Calu3 (cell line): ENCODE results near the gene CLDN1. TPM values are rescaled to one million over a fixed set of nuclear protein-coding genes. Genes with fewer than 3 reads are reported as not detected.
"Not testable (repeated sequence)": the region's sequence is repeated elsewhere in the genome, so short reads cannot be mapped to it uniquely, and the experiment has no call there.

Experiments used
- BruUV-seq: library from RNA; stranded (reverse); fragments of 400-500 nt; replicated peaks from 2 replicates; lab custom pipeline; 2021; lab: Mats Ljungman, UMichigan
- CTCF ChIA-PET: fragments of 300-600 bp; sonication (Branson Sonifier 250); formaldehyde crosslinking; loops from one replicate; lab custom pipeline; 2022; ENCODE audit warnings: antibody characterized with exemption; lab: Charles Lee
- DNase-seq: peaks from one replicate; pipeline ENCODE4 v3.0.0; 2022
- H3K27ac Mint-ChIP-seq: one replicate; pipeline ENCODE4 v1.8.0; 2022; ENCODE audit warnings: mixed read lengths; ENCODE audit not compliant: unreplicated experiment
- H3K27me3 Mint-ChIP-seq: one replicate; pipeline ENCODE4 v1.8.0; 2022; ENCODE audit warnings: mixed read lengths; ENCODE audit not compliant: unreplicated experiment
- H3K36me3 Mint-ChIP-seq: one replicate; pipeline ENCODE4 v1.8.0; 2022; ENCODE audit warnings: mild to moderate bottlenecking, moderate library complexity, mixed read lengths; ENCODE audit not compliant: insufficient read depth, unreplicated experiment
- H3K4me1 Mint-ChIP-seq: one replicate; pipeline ENCODE4 v1.8.0; 2022; ENCODE audit warnings: mild to moderate bottlenecking, low read depth, mixed read lengths; ENCODE audit not compliant: unreplicated experiment
- H3K4me3 Mint-ChIP-seq: one replicate; pipeline ENCODE4 v1.8.0; 2022; ENCODE audit warnings: mild to moderate bottlenecking, low read depth, moderate library complexity, mixed read lengths; ENCODE audit not compliant: unreplicated experiment
- H3K9me3 Mint-ChIP-seq: one replicate; pipeline ENCODE4 v1.8.0; 2022; ENCODE audit warnings: low read depth, mixed read lengths; ENCODE audit not compliant: unreplicated experiment
- intact Hi-C: fragments of 100-400 bp; cut with micrococcal nuclease; formaldehyde crosslinking; loops from one replicate; pipeline ENCODE4 v1.10.0; 2022; ENCODE audit not compliant: unreplicated experiment
- total RNA-seq: library from RNA; stranded (reverse); gene quantifications from 2 replicates; pipeline ENCODE4 v1.2.3, GENCODE V29; 2022
- TF ChIP-seq, protein P1 (sequence below): fragments of 200-600 bp; IDR thresholded peaks from one replicate; pipeline ENCODE4 v1.8.0; 2022; ENCODE audit warnings: antibody characterized with exemption; ENCODE audit not compliant: unreplicated experiment

The CLDN1 gene
- total RNA-seq, 1 experiment from 2014 or later, result 253 TPM

DNA sequence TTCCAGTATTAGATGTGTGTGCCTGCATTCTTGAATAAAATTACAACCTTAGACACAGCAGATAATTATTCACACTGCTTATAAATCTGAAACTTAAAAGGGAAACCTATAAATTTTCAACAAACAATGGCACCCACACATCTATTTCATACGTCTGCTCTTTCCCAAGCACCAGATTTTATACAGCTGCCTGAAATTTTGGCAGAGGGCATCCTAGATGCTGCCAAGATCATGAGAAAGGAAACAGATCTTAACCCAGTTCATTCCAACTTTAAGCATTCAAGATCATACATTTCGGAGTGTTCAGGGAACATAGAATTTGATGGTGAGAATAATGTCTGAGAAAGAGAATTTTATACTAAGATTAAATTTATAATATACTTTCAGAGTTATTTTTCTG is 53.1 kb downstream of the CLDN1 start:
- Mint-ChIP-seq H3K4me3 (no peak overlapping the region), H3K9me3 (peaks cover 3% of the 10 kb centered on the region), H3K4me1 (peaks cover 34% of the 10 kb centered on the region), H3K27me3 (no peaks in the 10 kb centered on the region), H3K36me3 (no peaks in the 10 kb centered on the region), H3K27ac (no peak overlapping the region)
- intact Hi-C loops, result no loop called here
- no peak for DNase-seq
- TF ChIP-seq, protein P1, sequence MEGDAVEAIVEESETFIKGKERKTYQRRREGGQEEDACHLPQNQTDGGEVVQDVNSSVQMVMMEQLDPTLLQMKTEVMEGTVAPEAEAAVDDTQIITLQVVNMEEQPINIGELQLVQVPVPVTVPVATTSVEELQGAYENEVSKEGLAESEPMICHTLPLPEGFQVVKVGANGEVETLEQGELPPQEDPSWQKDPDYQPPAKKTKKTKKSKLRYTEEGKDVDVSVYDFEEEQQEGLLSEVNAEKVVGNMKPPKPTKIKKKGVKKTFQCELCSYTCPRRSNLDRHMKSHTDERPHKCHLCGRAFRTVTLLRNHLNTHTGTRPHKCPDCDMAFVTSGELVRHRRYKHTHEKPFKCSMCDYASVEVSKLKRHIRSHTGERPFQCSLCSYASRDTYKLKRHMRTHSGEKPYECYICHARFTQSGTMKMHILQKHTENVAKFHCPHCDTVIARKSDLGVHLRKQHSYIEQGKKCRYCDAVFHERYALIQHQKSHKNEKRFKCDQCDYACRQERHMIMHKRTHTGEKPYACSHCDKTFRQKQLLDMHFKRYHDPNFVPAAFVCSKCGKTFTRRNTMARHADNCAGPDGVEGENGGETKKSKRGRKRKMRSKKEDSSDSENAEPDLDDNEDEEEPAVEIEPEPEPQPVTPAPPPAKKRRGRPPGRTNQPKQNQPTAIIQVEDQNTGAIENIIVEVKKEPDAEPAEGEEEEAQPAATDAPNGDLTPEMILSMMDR, result no peak
- BruUV-seq, result no TSS peak
- CTCF ChIA-PET, result no interaction called here

DNA sequence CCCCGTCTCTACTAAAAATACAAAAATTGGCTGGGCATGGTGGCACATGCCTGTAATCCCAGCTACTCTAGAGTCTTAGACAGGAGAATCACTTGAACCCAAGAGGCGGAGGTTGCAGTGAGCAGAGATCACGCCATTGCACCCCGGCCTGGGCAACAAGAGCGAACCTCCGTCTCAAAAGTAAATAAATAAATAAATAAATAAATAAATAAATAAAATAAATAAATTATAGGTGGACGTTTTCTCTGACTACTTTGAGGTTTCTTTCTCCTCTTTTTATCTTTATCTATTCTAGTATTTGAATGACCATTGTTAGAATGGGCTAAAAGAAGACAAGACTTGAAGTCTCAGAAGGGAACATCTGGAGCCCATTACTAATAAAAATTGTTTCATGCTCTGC is 54.8 kb downstream of the CLDN1 start:
- intact Hi-C loops, H3K36me3 Mint-ChIP-seq, H3K4me3 Mint-ChIP-seq, H3K27ac Mint-ChIP-seq, H3K9me3 Mint-ChIP-seq, H3K27me3 Mint-ChIP-seq, DNase-seq, BruUV-seq: not testable (repeated sequence)
- H3K4me1 Mint-ChIP-seq, result peaks cover 25% of the 10 kb centered on the region
- CTCF ChIA-PET, result interaction anchor here (0.6 kb wide), 1 partner anchor 866 kb away, joined by 3 read pairs; no protein-coding TSS in a partner anchor

DNA sequence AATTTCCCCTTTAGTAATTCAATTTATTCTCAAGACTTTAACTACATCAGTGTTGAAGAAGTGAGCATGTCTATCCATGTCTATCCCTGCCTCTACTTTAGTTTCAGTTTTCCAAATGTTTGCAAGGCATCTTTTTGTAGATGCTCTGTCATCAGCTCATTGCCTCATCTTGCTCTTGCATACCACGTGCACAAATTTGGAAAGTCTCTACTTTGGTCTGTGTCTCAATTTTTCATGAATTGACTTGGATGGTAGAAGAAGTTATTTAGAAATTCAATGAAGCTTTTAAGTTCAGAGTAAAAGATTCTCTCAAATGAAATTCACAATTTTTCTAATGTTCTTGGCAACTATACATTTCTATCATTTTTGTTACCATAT is 55.3 kb downstream of the CLDN1 start:
- Mint-ChIP-seq H3K9me3 (peaks cover 3% of the 10 kb centered on the region), H3K36me3 (no peaks in the 10 kb centered on the region), H3K4me3 (no peak overlapping the region), H3K4me1 (peaks cover 21% of the 10 kb centered on the region), H3K27ac (no peak overlapping the region), H3K27me3 (no peaks in the 10 kb centered on the region)
- intact Hi-C loops, result no loop called here
- BruUV-seq, result no TSS peak
- TF ChIP-seq, protein P1, result no peak
- DNase-seq, result no peak
- CTCF ChIA-PET, result interaction anchor here (0.6 kb wide), 1 partner anchor 865 kb away, joined by 3 read pairs; no protein-coding TSS in a partner anchor

DNA sequence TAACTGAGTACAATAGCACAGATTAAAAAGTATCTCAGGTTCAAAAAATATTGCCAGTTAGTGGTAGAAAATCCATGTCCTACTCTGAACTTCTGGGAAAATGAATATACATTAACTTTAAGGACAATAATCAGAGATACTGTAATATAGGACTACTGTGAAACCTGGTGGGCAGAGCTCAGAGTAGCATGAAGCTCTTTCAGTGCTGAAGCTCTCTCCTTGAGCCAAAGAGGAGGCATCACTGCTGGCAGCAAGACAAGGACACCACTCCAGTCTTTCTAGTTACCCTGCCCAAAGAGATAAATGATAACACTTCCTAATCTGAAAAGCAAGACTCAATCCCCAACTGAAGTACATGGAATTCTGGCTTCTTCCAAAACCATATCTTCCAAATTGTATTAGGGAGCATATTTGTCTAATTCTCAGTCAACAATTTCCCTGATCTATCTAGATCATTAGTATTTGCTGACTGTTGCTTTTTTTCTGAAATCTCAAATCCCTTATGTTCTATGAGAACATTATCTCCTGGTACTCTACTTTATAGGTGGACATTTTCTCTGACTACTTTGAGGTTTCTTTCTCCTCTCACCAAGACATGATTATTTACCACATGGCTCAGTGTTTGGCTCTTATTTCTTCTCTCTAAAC is 55.9 kb downstream of the CLDN1 start:
- peaks cover 21% of the 10 kb centered on the region for H3K4me1 Mint-ChIP-seq
- CTCF ChIA-PET, result interaction anchor here (1.2 to 1.6 kb wide), 4 partner anchors 12 to 118 kb away, joined by 3 to 6 read pairs (median 4); no protein-coding TSS in a partner anchor
- TF ChIP-seq, protein P1, result no peak
- peak overlapping the region; percentile 74 for H3K27ac Mint-ChIP-seq
- no peaks in the 10 kb centered on the region for H3K27me3 Mint-ChIP-seq
- DNase-seq, result no peak
- intact Hi-C loops, result no loop called here
- H3K4me3 Mint-ChIP-seq, result peak overlapping the region; percentile 21
- peaks cover 3% of the 10 kb centered on the region for H3K9me3 Mint-ChIP-seq
- no peaks in the 10 kb centered on the region for H3K36me3 Mint-ChIP-seq
- no TSS peak for BruUV-seq

DNA sequence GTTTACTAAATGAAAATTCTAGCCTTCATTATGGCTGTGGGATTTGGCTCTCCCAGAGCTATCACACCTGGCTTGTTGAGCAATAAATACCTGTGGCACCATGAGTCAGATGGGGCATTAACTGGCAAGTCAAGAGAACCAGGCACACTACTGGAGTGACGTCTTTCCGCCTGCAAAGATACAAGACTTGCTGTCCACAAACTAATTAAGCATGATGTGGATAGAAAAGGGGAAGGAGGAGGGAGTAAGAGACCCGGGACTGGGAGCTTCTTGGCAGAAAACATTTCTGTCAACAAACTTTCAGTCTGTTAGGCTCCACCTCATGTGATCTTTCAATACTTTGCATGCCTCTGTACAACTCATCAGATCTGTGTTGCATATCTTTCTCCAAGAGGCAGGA is 56.5 kb downstream of the CLDN1 start:
- intact Hi-C loops, result no loop called here
- Mint-ChIP-seq H3K4me1 (peaks cover 21% of the 10 kb centered on the region), H3K4me3 (peak overlapping the region; percentile 21), H3K27me3 (no peaks in the 10 kb centered on the region), H3K27ac (peak overlapping the region; percentile 74), H3K36me3 (no peaks in the 10 kb centered on the region), H3K9me3 (peaks cover 3% of the 10 kb centered on the region)
- DNase-seq, result peak; percentile 81
- TF ChIP-seq, protein P1, result no peak
- BruUV-seq, result no TSS peak
- CTCF ChIA-PET, result interaction anchor here (0.6 to 1.6 kb wide), 7 partner anchors 13 to 248 kb away, joined by 3 to 6 read pairs (median 3); partner anchors contain the start of gene IL1RAP
